ENCODE measurements around the gene LYRM7.

LYRM7 gene

DNA sequence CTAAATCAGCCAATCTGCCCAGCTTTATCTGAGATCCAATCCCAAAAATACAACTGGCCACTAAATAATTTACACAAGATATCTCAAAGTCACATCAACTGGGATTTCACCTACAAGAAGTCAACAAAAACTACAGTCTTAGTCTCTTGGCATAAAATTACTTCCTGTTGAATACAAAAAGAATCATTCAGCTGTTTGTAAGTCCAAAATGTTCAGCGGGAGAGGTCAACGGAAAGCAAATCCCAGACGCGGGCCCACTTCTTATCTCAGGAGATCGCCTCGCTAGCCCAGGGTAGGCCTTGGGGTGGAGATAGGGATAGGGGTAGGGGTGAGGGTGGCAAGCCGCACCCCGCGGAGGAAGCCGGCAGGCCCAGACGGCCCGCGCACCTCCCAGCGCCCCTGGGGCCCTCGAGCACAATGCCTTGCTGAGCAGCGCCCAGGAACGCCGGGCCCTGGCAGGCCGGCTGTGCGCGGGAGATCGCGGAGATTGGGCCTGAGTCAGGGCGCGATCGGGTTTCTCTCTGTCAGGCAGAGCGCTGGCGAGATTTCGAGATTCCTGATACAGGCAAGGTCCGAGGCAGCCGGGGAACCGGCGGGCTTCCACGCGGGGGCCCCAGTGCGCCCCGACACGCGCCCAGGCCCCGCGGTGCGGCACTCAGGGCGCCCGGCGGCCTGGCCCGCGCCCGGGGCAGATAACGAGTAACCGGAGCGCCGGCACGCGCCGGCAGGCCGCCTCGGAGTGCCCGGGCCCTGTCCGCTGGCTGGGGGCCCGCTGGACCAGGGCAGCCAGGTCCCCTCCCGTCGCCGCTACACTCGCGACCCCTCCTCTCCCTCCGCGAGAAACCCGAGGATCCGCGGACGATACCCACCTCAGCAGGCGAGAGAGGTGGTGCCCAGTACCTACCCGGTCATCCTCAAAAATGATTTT is 6.3 kb upstream of the LYRM7 start (continued):
- TF ChIP-seq, protein P1, sequence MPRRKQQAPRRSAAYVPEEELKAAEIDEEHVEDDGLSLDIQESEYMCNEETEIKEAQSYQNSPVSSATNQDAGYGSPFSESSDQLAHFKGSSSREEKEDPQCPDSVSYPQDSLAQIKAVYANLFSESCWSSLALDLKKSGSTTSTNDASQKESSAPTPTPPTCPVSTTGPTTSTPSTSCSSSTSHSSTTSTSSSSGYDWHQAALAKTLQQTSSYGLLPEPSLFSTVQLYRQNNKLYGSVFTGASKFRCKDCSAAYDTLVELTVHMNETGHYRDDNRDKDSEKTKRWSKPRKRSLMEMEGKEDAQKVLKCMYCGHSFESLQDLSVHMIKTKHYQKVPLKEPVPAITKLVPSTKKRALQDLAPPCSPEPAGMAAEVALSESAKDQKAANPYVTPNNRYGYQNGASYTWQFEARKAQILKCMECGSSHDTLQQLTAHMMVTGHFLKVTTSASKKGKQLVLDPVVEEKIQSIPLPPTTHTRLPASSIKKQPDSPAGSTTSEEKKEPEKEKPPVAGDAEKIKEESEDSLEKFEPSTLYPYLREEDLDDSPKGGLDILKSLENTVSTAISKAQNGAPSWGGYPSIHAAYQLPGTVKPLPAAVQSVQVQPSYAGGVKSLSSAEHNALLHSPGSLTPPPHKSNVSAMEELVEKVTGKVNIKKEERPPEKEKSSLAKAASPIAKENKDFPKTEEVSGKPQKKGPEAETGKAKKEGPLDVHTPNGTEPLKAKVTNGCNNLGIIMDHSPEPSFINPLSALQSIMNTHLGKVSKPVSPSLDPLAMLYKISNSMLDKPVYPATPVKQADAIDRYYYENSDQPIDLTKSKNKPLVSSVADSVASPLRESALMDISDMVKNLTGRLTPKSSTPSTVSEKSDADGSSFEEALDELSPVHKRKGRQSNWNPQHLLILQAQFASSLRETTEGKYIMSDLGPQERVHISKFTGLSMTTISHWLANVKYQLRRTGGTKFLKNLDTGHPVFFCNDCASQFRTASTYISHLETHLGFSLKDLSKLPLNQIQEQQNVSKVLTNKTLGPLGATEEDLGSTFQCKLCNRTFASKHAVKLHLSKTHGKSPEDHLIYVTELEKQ (tag by site-specific recombination; IDR thresholded peaks at IDR 0.05; ENCODE audit: borderline replicate concordance): no peak
- TF ChIP-seq ZNF184 (tag by site-specific recombination; IDR thresholded peaks at IDR 0.05) (no peak), ZBTB21 (tag by site-specific recombination; IDR thresholded peaks at IDR 0.05) (no peak), ZNF2 (tag by site-specific recombination; IDR thresholded peaks at IDR 0.05) (no peak), ZFP3 (tag by site-specific recombination; IDR thresholded peaks at IDR 0.05; ENCODE audit: low read depth) (no peak), ZNF791 (tag by site-specific recombination; IDR thresholded peaks at IDR 0.05) (no peak), ZNF274 (IDR thresholded peaks at IDR 0.05; ENCODE audit: low read length) (no peak), ZNF274 (tag by site-specific recombination; IDR thresholded peaks at IDR 0.05; ENCODE audit: borderline replicate concordance) (no peak), ZNF701 (tag by site-specific recombination; IDR thresholded peaks at IDR 0.05) (no peak), ZNF324 (tag by site-specific recombination; IDR thresholded peaks at IDR 0.05) (no peak), REPIN1 (tag by site-specific recombination; IDR thresholded peaks at IDR 0.05; ENCODE audit: low read depth) (no peak), ZNF138 (tag by site-specific recombination; IDR thresholded peaks at IDR 0.05; ENCODE audit: borderline replicate concordance) (no peak), ZNF350 (tag by site-specific recombination; IDR thresholded peaks at IDR 0.05) (no peak), SALL2 (tag by site-specific recombination; IDR thresholded peaks at IDR 0.05; ENCODE audit: borderline replicate concordance) (no peak), ZNF121 (tag by site-specific recombination; IDR thresholded peaks at IDR 0.05) (peak; percentile 74), ZNF76 (tag by site-specific recombination; IDR thresholded peaks at IDR 0.05; ENCODE audit: borderline replicate concordance, low read depth) (peak; percentile 86), BCL11B (tag by site-specific recombination; IDR thresholded peaks at IDR 0.05; ENCODE audit: low read depth) (no peak), ZBTB44 (tag by site-specific recombination; IDR thresholded peaks at IDR 0.05) (no peak), ZNF555 (tag by site-specific recombination; conservative IDR thresholded peaks at IDR 0.05) (no peak), ZNF670 (tag by site-specific recombination; IDR thresholded peaks at IDR 0.05; ENCODE audit: low read depth) (no peak), ZNF404 (tag by site-specific recombination; IDR thresholded peaks at IDR 0.05) (no peak), ZNF214 (tag by site-specific recombination; IDR thresholded peaks at IDR 0.05; ENCODE audit: borderline replicate concordance) (no peak), ZNF548 (tag by site-specific recombination; IDR thresholded peaks at IDR 0.05) (no peak), ZNF510 (tag by site-specific recombination; IDR thresholded peaks at IDR 0.05; ENCODE audit: insufficient replicate concordance) (no peak)
- TF ChIP-seq, protein P2, sequence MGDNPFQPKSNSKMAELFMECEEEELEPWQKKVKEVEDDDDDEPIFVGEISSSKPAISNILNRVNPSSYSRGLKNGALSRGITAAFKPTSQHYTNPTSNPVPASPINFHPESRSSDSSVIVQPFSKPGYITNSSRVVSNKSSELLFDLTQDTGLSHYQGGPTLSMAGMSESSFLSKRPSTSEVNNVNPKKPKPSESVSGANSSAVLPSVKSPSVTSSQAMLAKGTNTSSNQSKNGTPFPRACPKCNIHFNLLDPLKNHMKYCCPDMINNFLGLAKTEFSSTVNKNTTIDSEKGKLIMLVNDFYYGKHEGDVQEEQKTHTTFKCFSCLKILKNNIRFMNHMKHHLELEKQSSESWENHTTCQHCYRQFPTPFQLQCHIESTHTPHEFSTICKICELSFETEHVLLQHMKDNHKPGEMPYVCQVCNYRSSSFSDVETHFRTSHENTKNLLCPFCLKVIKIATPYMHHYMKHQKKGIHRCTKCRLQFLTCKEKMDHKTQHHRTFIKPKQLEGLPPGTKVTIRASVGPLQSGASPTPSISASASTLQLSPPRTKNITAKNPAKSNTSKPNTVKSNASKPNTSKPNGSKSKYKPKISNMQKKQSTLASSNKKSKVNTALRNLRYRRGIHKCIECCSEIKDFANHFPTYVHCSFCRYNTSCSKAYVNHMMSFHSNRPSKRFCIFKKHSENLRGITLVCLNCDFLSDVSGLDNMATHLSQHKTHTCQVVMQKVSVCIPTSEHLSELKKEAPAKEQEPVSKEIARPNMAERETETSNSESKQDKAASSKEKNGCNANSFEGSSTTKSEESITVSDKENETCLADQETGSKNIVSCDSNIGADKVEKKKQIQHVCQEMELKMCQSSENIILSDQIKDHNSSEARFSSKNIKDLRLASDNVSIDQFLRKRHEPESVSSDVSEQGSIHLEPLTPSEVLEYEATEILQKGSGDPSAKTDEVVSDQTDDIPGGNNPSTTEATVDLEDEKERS (tag by site-specific recombination; IDR thresholded peaks at IDR 0.05): no peak
- TF ChIP-seq, protein P3, sequence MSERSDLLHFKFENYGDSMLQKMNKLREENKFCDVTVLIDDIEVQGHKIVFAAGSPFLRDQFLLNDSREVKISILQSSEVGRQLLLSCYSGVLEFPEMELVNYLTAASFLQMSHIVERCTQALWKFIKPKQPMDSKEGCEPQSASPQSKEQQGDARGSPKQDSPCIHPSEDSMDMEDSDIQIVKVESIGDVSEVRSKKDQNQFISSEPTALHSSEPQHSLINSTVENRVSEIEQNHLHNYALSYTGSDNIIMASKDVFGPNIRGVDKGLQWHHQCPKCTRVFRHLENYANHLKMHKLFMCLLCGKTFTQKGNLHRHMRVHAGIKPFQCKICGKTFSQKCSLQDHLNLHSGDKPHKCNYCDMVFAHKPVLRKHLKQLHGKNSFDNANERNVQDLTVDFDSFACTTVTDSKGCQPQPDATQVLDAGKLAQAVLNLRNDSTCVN (tag by site-specific recombination; optimal IDR thresholded peaks at IDR 0.05): peak; percentile 93
- TF ChIP-seq, protein P4, sequence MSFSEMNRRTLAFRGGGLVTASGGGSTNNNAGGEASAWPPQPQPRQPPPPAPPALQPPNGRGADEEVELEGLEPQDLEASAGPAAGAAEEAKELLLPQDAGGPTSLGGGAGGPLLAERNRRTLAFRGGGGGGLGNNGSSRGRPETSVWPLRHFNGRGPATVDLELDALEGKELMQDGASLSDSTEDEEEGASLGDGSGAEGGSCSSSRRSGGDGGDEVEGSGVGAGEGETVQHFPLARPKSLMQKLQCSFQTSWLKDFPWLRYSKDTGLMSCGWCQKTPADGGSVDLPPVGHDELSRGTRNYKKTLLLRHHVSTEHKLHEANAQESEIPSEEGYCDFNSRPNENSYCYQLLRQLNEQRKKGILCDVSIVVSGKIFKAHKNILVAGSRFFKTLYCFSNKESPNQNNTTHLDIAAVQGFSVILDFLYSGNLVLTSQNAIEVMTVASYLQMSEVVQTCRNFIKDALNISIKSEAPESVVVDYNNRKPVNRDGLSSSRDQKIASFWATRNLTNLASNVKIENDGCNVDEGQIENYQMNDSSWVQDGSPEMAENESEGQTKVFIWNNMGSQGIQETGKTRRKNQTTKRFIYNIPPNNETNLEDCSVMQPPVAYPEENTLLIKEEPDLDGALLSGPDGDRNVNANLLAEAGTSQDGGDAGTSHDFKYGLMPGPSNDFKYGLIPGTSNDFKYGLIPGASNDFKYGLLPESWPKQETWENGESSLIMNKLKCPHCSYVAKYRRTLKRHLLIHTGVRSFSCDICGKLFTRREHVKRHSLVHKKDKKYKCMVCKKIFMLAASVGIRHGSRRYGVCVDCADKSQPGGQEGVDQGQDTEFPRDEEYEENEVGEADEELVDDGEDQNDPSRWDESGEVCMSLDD (tag by site-specific recombination; IDR thresholded peaks at IDR 0.05): 0 out of 2 replicates have a peak, but pooled peaks have one; percentile 27
